Eye (tissue), 1 donor: ENCODE results near the gene TMEM117.

Experiments
- DNase-seq: peaks from one replicate; pipeline ENCODE4 v3.0.0-alpha.2; 2015

TMEM117 gene

DNA sequence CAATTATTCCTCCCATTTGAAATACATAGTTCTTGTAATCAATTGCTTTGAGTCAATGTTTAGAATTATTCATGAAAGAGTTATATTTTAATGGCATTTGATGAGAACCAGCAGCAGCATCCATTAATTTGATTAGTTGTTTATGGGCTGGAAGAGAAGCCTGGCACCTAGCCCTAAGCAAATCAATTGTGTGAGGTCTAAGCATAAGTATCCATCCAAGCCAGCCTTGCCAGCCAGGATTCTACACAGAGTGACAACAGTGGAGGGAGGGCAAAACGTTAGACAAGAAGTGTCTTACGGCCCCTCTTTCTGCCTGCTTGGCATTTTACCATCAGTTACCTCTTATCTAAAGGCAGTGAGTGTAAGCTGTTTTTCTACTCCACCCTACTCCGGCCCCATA is 561.8 kb downstream of the TMEM117 start:
- no peak for DNase-seq

DNA sequence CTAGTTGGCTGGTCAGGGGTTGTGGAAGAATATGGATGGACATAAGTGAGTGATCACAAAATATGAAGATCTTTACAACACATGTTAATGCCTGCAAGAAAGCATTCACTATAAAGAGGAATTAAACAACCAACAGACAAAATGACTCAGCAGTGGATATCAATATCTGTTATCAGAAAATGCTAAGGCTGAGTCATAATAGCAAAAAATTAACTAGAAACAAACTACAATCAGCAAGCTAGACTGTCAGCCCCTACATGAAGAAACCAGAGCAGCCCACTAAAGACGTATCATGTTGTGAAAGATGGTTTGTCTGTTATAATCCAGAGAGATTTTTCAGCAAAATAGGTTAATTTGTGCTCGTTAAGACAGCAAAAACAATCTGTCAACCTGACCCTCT is 567.3 kb downstream of the TMEM117 start:
- no peak for DNase-seq

DNA sequence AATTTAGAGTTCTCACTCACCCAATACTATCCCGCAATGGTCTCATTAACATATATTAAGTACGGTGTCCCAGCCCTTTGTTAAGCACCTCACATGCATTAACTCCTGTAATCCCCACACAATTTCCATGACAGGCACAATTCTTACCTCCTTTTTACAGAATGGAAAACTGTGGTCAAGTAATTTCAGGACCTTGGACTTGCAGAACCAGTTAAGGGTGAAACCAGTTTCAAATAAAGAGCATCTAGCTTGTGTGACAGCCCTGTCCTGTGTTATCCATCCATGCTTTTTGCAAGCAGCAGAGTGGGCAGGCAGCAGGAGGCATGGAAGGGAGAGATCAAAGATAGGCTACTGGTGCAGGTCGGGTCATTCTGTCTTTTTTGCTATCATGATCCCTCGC is 569.4 kb downstream of the TMEM117 start:
- no peak for DNase-seq

DNA sequence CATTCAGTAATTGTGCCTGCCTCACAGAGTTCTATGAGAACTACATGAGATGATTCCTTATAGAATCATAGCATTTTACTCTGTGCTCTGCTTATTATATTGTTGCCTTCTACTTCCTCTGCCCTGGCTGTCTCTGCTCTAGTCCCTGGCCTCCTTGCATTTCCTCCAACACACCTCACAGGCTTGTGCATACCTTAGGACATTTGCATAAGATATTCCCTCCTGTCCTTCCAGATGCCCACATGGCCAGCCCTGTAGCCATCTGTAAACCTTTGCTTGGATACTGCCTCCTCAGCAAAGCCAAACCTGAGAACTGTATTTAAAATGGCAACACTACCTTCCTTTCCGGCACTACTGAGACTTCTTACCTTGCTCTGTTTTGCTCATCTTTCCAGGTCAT is 586.7 kb downstream of the TMEM117 start:
- no peak for DNase-seq

DNA sequence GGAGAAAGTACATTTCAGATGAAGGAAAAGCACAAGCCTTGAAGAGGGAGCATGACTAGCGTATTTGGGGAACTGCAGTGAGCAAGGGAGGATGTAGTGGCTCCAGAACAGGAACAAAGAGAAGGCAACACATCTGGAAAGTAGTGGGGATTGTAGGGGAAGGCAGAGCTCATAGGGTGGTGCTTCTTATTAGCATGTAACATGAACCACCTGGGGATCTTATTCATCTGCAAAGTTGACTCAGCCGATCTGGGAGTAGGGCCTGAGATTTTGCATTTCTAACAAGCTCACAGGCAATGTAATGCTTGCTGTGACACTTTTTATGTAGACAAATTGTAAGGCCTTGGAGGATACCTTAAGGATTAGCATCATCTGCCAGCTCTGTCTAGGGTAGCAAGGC is 592.9 kb downstream of the TMEM117 start:
- DNase-seq, result no peak

DNA sequence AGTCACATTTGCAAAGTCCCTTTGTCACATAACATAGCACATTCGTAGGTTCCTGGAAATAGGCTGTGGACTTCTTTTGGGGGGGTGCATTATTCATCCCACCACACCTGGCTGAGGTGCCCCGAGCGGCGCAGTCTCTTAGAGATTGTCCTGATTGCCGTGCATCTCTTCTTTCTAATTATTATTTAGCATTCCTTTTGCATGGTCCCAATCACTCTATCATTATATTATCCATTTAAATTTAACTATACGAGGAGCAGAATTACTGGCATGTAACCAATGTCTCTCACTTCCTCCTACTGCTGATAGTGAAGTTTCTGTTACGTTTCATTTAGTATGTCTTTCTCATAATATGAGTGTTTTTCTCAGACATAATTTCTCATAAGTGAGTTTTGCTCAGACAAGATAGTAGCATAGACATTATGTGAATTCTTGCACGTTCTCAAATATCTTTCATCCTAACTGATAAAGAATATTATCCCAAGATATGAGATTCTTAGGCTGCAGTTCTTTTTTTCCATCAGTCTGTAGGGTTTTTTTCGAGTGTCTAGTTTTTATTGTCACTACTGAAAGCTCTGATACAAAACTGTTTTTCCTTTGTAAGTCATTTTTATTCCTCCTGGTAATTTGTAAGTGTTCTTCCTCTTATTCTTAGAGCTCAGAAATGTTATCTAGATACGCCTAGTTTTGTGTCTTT is 595.9 kb downstream of the TMEM117 start:
- no peak for DNase-seq

DNA sequence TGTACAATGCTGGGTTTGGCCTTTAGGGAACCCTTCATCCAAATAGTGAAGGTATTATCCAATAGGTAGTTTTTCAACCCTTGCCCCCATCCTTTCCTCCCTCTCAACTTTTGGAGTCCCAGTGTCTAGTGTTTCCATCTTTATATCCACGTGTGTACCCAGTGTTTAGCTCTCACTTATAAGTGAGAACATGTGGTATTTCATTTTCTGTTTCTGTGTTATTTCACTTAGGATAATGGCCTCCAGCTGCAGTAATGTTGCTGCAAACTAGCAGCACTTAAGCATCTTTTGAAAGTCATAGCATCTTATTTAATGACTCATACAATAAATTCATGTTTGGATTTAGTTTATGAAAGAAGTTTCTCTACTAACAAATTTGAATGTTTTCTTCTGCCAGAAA is 597.8 kb downstream of the TMEM117 start:
- no peak for DNase-seq

DNA sequence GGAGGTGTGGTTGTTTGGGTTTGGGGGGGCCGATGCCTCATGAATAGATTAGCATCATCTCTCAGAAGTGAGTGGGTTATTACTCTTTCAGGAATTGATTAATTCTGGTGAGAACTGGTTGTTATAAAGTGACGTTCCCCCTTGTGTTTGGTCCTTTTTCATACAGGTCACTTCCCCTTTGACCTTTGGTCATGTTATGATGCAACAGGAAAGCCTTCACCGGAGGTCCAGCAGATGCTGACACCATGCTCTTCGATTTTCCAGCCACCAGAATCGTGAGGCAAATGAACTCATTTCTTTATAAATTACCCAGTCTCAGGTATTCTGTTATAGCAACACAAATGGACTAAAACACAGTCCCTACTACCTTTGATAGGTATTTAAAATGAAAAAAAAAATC is 600.9 kb downstream of the TMEM117 start:
- no peak for DNase-seq
